AG04450 (cell line): Measurements from ENCODE around the gene LTBP1. TPM values are rescaled to one million over a fixed set of nuclear protein-coding genes. Genes with fewer than 3 reads are reported as not detected.

Experiments
- CTCF ChIA-PET: fragments of 300-600, 350-600 bp; formaldehyde crosslinking; extraction: SDS; loops from one replicate; lab custom pipeline; 2022; ENCODE audit warnings: antibody characterized with exemption, inconsistent platforms; lab: Charles Lee
- POLR2A ChIA-PET: fragments of 350-600 bp; formaldehyde crosslinking; extraction: SDS; loops from one replicate; lab custom pipeline; 2021; ENCODE audit warnings: antibody characterized with exemption, inconsistent platforms; lab: Yijun Ruan, JAX
- DNase-seq: peaks from one replicate; pipeline ENCODE4 v3.0.0-alpha.2; 2011; ENCODE audit warnings: low read depth, low spot score
- H3K27ac ChIP-seq: one replicate; pipeline ENCODE4 v1.5.1; 2012; ENCODE audit warnings: low read depth, low read length, control low read depth
- H3K27me3 ChIP-seq: one replicate; pipeline ENCODE4 v1.6.0; 2012; ENCODE audit warnings: low read length; ENCODE audit not compliant: control insufficient read depth, insufficient read depth
- H3K4me3 ChIP-seq: 2 replicates; pipeline ENCODE4 v1.5.1; 2011; ENCODE audit warnings: mild to moderate bottlenecking, low read depth, low read length, control low read depth
- H3K9me3 ChIP-seq: 2 replicates; pipeline ENCODE4 v1.5.1; 2012; ENCODE audit warnings: low read length; ENCODE audit not compliant: control insufficient read depth, insufficient read depth
- polyA plus RNA-seq: library from polyadenylated mRNA; depleted of rRNA; stranded (reverse); fragments of >200 nt; gene quantifications from 2 replicates; pipeline ENCODE4 v1.2.3, GENCODE V29; 2011
- TF ChIP-seq, protein P1 (sequence below): IDR thresholded peaks from 2 replicates; pipeline ENCODE4 v1.5.1; 2011; ENCODE audit warnings: low read depth, low read length, control low read depth, inconsistent platforms

The LTBP1 gene
- polyA plus RNA-seq, 1 experiment = 517 TPM

DNA sequence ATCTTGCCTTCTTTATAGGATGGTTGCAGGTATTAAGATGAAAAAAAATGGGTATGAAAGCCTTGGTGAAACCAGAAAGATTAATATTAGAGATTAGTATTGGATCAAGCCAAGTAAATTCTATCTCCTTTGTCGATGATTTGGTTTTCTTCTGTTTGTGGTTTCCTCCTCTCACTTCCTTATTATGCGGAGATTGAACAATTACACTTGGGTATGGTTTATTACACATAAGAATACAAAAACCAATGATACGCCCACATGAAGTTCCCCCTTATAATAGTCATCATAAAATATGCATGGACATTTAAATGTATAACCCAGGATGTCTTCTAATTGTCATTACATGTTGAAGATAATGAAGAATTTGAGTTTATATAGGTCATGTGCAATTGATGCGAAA is 4.9 kb downstream of the LTBP1 start:
- ChIA-PET CTCF (no interaction called here), POLR2A (no interaction called here)
- DNase-seq = no peak
- Histone ChIP-seq H3K27ac (no peak overlapping the region), H3K9me3 (no peaks in the 10 kb centered on the region), H3K27me3 (no peaks in the 10 kb centered on the region), H3K4me3 (no peak overlapping the region)
- TF ChIP-seq, protein P1, sequence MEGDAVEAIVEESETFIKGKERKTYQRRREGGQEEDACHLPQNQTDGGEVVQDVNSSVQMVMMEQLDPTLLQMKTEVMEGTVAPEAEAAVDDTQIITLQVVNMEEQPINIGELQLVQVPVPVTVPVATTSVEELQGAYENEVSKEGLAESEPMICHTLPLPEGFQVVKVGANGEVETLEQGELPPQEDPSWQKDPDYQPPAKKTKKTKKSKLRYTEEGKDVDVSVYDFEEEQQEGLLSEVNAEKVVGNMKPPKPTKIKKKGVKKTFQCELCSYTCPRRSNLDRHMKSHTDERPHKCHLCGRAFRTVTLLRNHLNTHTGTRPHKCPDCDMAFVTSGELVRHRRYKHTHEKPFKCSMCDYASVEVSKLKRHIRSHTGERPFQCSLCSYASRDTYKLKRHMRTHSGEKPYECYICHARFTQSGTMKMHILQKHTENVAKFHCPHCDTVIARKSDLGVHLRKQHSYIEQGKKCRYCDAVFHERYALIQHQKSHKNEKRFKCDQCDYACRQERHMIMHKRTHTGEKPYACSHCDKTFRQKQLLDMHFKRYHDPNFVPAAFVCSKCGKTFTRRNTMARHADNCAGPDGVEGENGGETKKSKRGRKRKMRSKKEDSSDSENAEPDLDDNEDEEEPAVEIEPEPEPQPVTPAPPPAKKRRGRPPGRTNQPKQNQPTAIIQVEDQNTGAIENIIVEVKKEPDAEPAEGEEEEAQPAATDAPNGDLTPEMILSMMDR = no peak

DNA sequence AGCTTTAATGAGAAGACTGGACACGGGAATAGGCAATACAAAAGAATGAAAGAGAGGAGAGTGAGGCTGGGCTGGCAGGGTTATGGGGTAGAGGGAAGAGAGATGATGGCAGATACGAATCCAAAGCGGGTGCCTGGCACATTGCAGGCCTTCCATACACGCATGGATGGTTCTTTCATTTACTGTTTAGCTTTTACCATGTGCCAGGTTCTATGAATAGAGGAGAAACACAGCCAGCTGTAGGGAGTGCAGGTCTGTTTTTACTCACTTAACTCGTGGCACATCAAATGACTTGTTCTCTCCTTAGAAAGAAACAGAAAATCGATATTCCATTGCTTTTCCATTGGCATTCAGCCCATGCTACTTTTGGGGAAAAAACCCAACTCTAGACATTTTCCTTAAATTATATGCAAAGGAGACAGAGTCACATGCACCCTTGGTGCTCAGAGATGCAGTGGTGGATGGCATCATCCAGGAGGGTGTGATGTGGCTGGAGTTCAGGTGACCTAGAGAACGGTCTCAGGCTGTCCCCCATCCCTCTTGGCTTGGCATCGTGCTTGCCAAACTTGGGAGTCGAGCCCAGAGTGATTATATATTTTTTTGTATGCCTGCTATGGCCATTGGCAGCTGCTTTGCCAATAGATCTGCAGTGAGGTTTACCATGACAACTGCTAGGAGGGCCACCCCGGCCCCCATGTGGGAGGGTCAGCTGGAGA is 6.2 kb downstream of the LTBP1 start:
- no peak for DNase-seq
- Histone ChIP-seq H3K27ac (no peak overlapping the region), H3K4me3 (no peak overlapping the region), H3K9me3 (no peaks in the 10 kb centered on the region), H3K27me3 (no peaks in the 10 kb centered on the region)
- CTCF ChIA-PET = no interaction called here
- POLR2A ChIA-PET = no interaction called here
- TF ChIP-seq, protein P1 = no peak

DNA sequence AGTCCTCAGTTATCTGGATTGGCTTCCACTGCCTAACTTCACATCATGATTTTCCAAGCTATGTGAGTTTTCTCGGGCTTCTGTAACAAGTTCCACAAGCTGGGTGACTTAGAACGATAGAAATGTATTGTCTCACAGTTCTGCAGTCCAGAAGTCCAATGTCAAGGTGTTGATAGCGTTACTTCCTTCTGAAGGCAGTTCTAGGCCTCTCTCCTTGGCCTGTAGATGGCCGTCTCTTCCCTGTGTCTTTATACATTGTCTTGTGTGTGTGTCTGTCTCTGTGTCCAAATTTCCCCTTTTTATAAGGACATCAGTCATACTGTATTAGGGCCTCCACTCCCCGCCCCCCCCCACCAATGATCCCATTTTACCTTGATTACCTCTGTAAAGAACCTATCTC is 7.5 kb downstream of the LTBP1 start:
- no peaks in the 10 kb centered on the region for H3K9me3 ChIP-seq
- H3K27me3 ChIP-seq = no peaks in the 10 kb centered on the region
- TF ChIP-seq, protein P1 = no peak
- H3K27ac ChIP-seq = no peak overlapping the region
- CTCF ChIA-PET = interaction anchor here (0.7 kb wide), 1 partner anchor 40 kb away, joined by 3 read pairs; no protein-coding TSS in a partner anchor
- POLR2A ChIA-PET = no interaction called here
- no peak overlapping the region for H3K4me3 ChIP-seq
- no peak for DNase-seq

DNA sequence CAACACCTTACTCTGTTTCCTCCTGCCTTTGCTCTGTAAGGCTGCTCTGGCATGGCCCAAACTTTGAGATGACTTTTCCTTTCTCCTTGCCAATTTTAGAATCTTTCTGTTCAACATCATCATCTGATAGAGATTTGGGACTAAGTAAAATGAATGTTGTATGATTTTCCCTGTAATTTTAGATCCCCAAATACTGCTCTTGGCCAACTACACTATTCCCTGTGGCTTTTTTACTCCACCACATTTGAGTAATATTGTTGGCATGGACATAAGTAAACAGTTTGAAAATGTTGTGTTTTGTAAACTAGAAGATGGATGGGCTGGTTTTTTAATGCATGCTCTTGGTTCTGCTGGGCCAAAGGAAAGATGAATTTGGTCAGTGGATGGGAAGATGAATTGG is 12.1 kb downstream of the LTBP1 start:
- POLR2A ChIA-PET = no interaction called here
- no peaks in the 10 kb centered on the region for H3K9me3 ChIP-seq
- no peak overlapping the region for H3K4me3 ChIP-seq
- TF ChIP-seq, protein P1 = no peak
- H3K27ac ChIP-seq = no peak overlapping the region
- no peak for DNase-seq
- CTCF ChIA-PET = no interaction called here
- H3K27me3 ChIP-seq = no peaks in the 10 kb centered on the region

DNA sequence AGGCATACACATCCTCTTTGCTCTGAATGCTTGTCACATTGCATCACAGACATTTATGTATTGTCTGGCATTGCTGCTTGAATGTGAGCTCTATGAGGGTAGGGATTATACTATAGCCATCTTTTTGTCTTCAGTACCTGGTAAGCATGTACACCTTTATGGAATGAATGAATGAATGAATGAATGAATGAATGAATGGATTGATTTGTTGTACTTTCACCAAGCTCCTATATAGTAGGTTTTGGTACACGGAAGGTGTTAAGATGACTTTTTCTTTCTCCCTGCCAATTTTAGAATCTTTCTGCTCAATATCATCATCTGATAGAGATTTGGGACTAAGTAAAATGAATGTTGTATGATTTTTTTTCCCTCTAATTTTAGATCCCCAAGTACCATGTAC is 13.5 kb downstream of the LTBP1 start:
- Histone ChIP-seq H3K27ac (no peak overlapping the region), H3K27me3 (no peaks in the 10 kb centered on the region), H3K4me3 (no peak overlapping the region), H3K9me3 (no peaks in the 10 kb centered on the region)
- TF ChIP-seq, protein P1 = no peak
- CTCF ChIA-PET = no interaction called here
- DNase-seq = no peak
- POLR2A ChIA-PET = no interaction called here
